Cerebellar cortex (tissue), 1 donor: ENCODE data around the gene AFF3.

Source experiments
- DNase-seq: peaks from one replicate; pipeline ENCODE4 v3.0.0-alpha.2; 2015; ENCODE audit warnings: low spot score

Gene AFF3

GRCh38 chr2:99605036-99605435, 537.4 kb downstream of the AFF3 start:
- DNase-seq, result no peak

- no peak for DNase-seq
These were observed 539.9 kb downstream of the AFF3 start for GRCh38 chr2:99602476-99602875.

- DNase-seq, result no peak
These were observed 541.3 kb downstream of the AFF3 start for GRCh38 chr2:99600981-99601651.

- no peak for DNase-seq
These were observed 543.9 kb downstream of the AFF3 start for GRCh38 chr2:99598441-99598840.

GRCh38 chr2:99597616-99598015, 544.8 kb downstream of the AFF3 start:
- no peak for DNase-seq

- no peak for DNase-seq
These were observed 547.0 kb downstream of the AFF3 start for GRCh38 chr2:99595373-99595772.

- DNase-seq, result no peak
These were observed 548.5 kb downstream of the AFF3 start for GRCh38 chr2:99593692-99594427.

GRCh38 chr2:99576775-99577174, 565.6 kb downstream of the AFF3 start:
- no peak for DNase-seq

GRCh38 chr2:99573634-99574251, 568.6 kb downstream of the AFF3 start:
- peak; percentile 93 for DNase-seq

- peak; percentile 95 for DNase-seq
These were observed 569.8 kb downstream of the AFF3 start for GRCh38 chr2:99572373-99573164.

- no peak for DNase-seq
These were observed 570.4 kb downstream of the AFF3 start for GRCh38 chr2:99571954-99572353.

GRCh38 chr2:99571533-99571932, 570.9 kb downstream of the AFF3 start:
- peak; percentile 19 for DNase-seq

- no peak for DNase-seq
These were observed 571.4 kb downstream of the AFF3 start for GRCh38 chr2:99571021-99571420.

GRCh38 chr2:99569386-99569785, 573.0 kb downstream of the AFF3 start:
- no peak for DNase-seq

- DNase-seq, result no peak
These were observed 577.2 kb downstream of the AFF3 start for GRCh38 chr2:99565227-99565626.

- DNase-seq, result no peak
These were observed 579.9 kb downstream of the AFF3 start for GRCh38 chr2:99562516-99562915.

GRCh38 chr2:99561804-99562203, 580.6 kb downstream of the AFF3 start:
- no peak for DNase-seq

GRCh38 chr2:99559075-99559662, 583.2 kb downstream of the AFF3 start:
- DNase-seq, result peak; percentile 83

- no peak for DNase-seq
These were observed 587.0 kb downstream of the AFF3 start for GRCh38 chr2:99555404-99555803.

GRCh38 chr2:99554871-99555270, 587.5 kb downstream of the AFF3 start:
- DNase-seq, result no peak

GRCh38 chr2:99554238-99554637, 588.2 kb downstream of the AFF3 start:
- no peak for DNase-seq

GRCh38 chr2:99552529-99552928, 589.9 kb downstream of the AFF3 start:
- peak; percentile 38 for DNase-seq
